OCI-LY7 (cell line): ENCODE measurements around the gene REN. TPM values are rescaled to one million over a fixed set of nuclear protein-coding genes. Genes with fewer than 3 reads are reported as not detected.

ENCODE experiments used
- BruUV-seq: library from RNA; stranded (reverse); fragments of 400-500 nt; replicated peaks from 2 replicates; lab custom pipeline; 2021; lab: Mats Ljungman, UMichigan
- CTCF ChIA-PET: fragments of 300-600 bp; sonication (Branson Sonifier 250); formaldehyde crosslinking; loops from one replicate; lab custom pipeline; 2022; ENCODE audit warnings: antibody characterized with exemption; ENCODE audit not compliant: unreplicated experiment; lab: Charles Lee
- POLR2A ChIA-PET: fragments of 300-600 bp; sonication (Branson Sonifier 250); formaldehyde crosslinking; loops from one replicate; lab custom pipeline; 2022; ENCODE audit warnings: antibody characterized with exemption; lab: Charles Lee
- DNase-seq: peaks from one replicate; pipeline ENCODE4 v3.0.0-alpha.2; 2015; ENCODE audit warnings: low spot score
- H2AFZ ChIP-seq: fragments of 200-600 bp; sonication (generic), shearing (Covaris generic); 2 replicates; pipeline ENCODE4 v1.6.1; 2014; ENCODE audit warnings: mild to moderate bottlenecking, antibody characterized with exemption, low read length, moderate library complexity
- H3K27ac ChIP-seq: fragments of 200-600 bp; sonication (generic); 2 replicates; pipeline ENCODE4 v1.5.1; 2014; ENCODE audit warnings: mixed run types, low read depth, mild to moderate bottlenecking, moderate library complexity, low read length, inconsistent platforms; ENCODE audit not compliant: poor library complexity, severe bottlenecking
- H3K36me3 ChIP-seq: fragments of 200-600 bp; sonication (generic); 2 replicates; pipeline ENCODE4 v1.6.1; 2014; ENCODE audit warnings: mild to moderate bottlenecking, antibody characterized with exemption, low read length, moderate library complexity, mixed read lengths; ENCODE audit not compliant: insufficient read depth
- H3K4me1 ChIP-seq: fragments of 200-600 bp; sonication (generic); 2 replicates; pipeline ENCODE4 v1.5.1; 2014; ENCODE audit warnings: mild to moderate bottlenecking, low read length; ENCODE audit not compliant: insufficient read depth, poor library complexity, severe bottlenecking
- H3K4me2 ChIP-seq: fragments of 200-600 bp; sonication (generic); 2 replicates; pipeline ENCODE4 v1.6.1; 2014; ENCODE audit warnings: mild to moderate bottlenecking, low read length
- H3K4me3 ChIP-seq: fragments of 200-600 bp; sonication (generic); 2 replicates; pipeline ENCODE4 v1.5.1; 2014; ENCODE audit warnings: mild to moderate bottlenecking, low read depth, low read length; ENCODE audit not compliant: poor library complexity, severe bottlenecking
- H3K79me2 ChIP-seq: fragments of 200-600 bp; sonication (generic); 2 replicates; pipeline ENCODE4 v1.6.1; 2016; ENCODE audit warnings: low read depth, mild to moderate bottlenecking, low read length, moderate library complexity, mixed read lengths; ENCODE audit not compliant: insufficient read depth
- H3K9me2 ChIP-seq: fragments of 200-600 bp; sonication (generic); 2 replicates; pipeline ENCODE4 v1.6.1; 2016; ENCODE audit warnings: mild to moderate bottlenecking, low read length, mixed read lengths; ENCODE audit not compliant: insufficient read depth
- H3K9me3 ChIP-seq: fragments of 200-600 bp; sonication (generic); 2 replicates; pipeline ENCODE4 v1.6.1; 2014; ENCODE audit warnings: mild to moderate bottlenecking, mixed run types, low read length, mixed read lengths
- H4K20me1 ChIP-seq: fragments of 200-600 bp; sonication (generic); 2 replicates; pipeline ENCODE4 v1.6.1; 2014; ENCODE audit warnings: mild to moderate bottlenecking, antibody characterized with exemption, low read length, moderate library complexity, mixed read lengths; ENCODE audit not compliant: insufficient read depth
- CTCF ChIP-seq: fragments of 200-600 bp; sonication (generic); conservative IDR thresholded peaks from 2 replicates; pipeline ENCODE4 v1.5.1; 2014; ENCODE audit warnings: mild to moderate bottlenecking, antibody characterized with exemption, low read length, moderate library complexity, mixed read lengths
- EZH2phosphoT487 ChIP-seq: fragments of 200-600 bp; sonication (generic); IDR thresholded peaks from 2 replicates; pipeline ENCODE4 v1.6.1; 2018; ENCODE audit warnings: low read depth, borderline replicate concordance, mild to moderate bottlenecking, mixed run types, antibody characterized with exemption, low read length, moderate library complexity, mixed read lengths
- intact Hi-C: fragments of 100-400 bp; cut with micrococcal nuclease; formaldehyde crosslinking; loops from one replicate; pipeline ENCODE4 v1.10.0; 2022; ENCODE audit not compliant: unreplicated experiment
- total RNA-seq, 2 experiments: library from RNA; depleted of rRNA in 1 of 2; stranded (reverse); fragments of >200 nt in 1 of 2; shearing (Covaris generic) in 1 of 2; gene quantifications; 2 replicates each; pipeline ENCODE4 v1.2.3, GENCODE V29; 2014 to 2022

REN gene
- total RNA-seq, 2 experiments from 2014 or later, result not detected

DNA sequence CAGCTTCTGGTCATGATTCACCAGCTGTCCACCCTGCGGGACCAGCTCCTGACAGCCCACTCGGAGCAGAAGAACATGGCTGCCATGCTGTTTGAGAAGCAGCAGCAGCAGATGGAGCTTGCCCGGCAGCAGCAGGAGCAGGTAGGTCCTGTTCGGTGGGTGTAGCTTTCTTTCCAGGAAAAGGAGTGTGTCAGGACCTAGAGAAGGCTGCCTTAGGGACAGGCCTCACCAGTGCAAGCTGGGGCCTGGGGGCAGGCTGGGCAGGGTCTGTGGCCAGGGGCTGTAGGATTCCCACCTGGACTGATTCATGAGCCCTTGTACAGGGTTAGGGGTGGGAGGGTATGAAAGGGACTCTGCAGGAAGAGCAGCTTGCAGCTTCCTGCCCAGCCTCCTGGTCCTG is 49.6 kb downstream of the REN start:
- Histone ChIP-seq H3K9me3 (no peaks in the 10 kb centered on the region), H3K79me2 (no peaks in the 10 kb centered on the region), H3K4me3 (no peak overlapping the region), H3K36me3 (no peaks in the 10 kb centered on the region), H2AFZ (no peak overlapping the region), H3K4me2 (no peak overlapping the region), H4K20me1 (no peaks in the 10 kb centered on the region), H3K27ac (no peak overlapping the region), H3K9me2 (no peaks in the 10 kb centered on the region), H3K4me1 (peaks cover 9% of the 10 kb centered on the region)
- intact Hi-C loops, result no loop called here
- TF ChIP-seq CTCF, result no peak
- no peak for TF ChIP-seq EZH2phosphoT487
- ChIA-PET POLR2A (no interaction called here), CTCF (no interaction called here)
- no TSS peak for BruUV-seq
- DNase-seq, result no peak

DNA sequence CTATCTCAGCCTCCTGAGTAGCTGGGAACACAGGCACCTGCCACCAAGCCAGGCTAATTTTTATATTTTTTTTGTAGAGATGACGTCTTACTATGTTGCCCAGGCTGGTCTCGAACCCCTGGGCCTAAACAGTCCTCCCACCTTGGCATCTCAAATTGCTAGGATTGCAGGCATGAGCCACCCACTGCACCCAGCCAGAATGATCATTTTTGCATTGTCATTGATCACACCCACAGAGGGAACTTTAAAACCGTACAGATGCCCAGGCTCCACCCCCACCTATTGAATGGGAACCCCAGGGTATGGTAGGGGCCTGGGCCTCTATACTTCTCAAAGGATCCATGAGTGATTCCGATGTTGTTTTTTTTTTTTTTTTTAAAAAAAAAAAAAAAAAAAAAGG is 51.0 kb downstream of the REN start:
- CTCF ChIA-PET, result interaction anchor here (0.7 kb wide), 1 partner anchor 14 kb away, joined by 3 read pairs; no protein-coding TSS in a partner anchor
- intact Hi-C loops, result no loop called here
- Histone ChIP-seq H3K4me3 (no peak overlapping the region), H3K4me1 (peaks cover 9% of the 10 kb centered on the region), H3K79me2 (no peaks in the 10 kb centered on the region), H2AFZ (no peak overlapping the region), H4K20me1 (no peaks in the 10 kb centered on the region), H3K9me2 (no peaks in the 10 kb centered on the region), H3K27ac (no peak overlapping the region), H3K9me3 (no peaks in the 10 kb centered on the region), H3K4me2 (no peak overlapping the region), H3K36me3 (no peaks in the 10 kb centered on the region)
- POLR2A ChIA-PET, result interaction anchor here (0.6 to 0.7 kb wide), 8 partner anchors 10 to 632 kb away, joined by 4 to 8 read pairs (median 5); no protein-coding TSS in a partner anchor
- no TSS peak for BruUV-seq
- DNase-seq, result no peak
- TF ChIP-seq CTCF (no peak), EZH2phosphoT487 (no peak)

GRCh38 chr1:204114606-204115005 is 51.5 kb downstream of the REN start:
- Histone ChIP-seq H3K4me1 (peaks cover 9% of the 10 kb centered on the region), H3K9me2 (no peaks in the 10 kb centered on the region), H3K79me2 (no peaks in the 10 kb centered on the region), H3K36me3 (no peaks in the 10 kb centered on the region), H3K27ac (no peak overlapping the region), H3K9me3 (no peaks in the 10 kb centered on the region), H3K4me2 (no peak overlapping the region), H3K4me3 (no peak overlapping the region), H2AFZ (no peak overlapping the region), H4K20me1 (no peaks in the 10 kb centered on the region)
- no TSS peak for BruUV-seq
- intact Hi-C loops, result no loop called here
- CTCF ChIA-PET, result no interaction called here
- POLR2A ChIA-PET, result no interaction called here
- TF ChIP-seq CTCF (no peak), EZH2phosphoT487 (no peak)
- DNase-seq, result no peak
